C4-2B (cell line): ENCODE data around the gene CCDC141.

Experiments
- H3K27ac ChIP-seq: fragments of 450-650 bp; 2 replicates; pipeline ENCODE4 v1.5.1; 2017
- CTCF ChIP-seq: fragments of 450-650 bp; conservative IDR thresholded peaks from 2 replicates; pipeline ENCODE4 v1.5.1; 2017; ENCODE audit warnings: mild to moderate bottlenecking
- ZFX ChIP-seq: fragments of 450-650 bp; IDR thresholded peaks from 2 replicates; pipeline ENCODE4 v1.6.1; 2017

The CCDC141 gene

GRCh38 chr2:178874529-178875240 is 175.3 kb downstream of the CCDC141 start:
- no peak overlapping the region for H3K27ac ChIP-seq
- TF ChIP-seq CTCF (no peak), ZFX (no peak)

- no peak overlapping the region for H3K27ac ChIP-seq
- TF ChIP-seq ZFX = no peak
- TF ChIP-seq CTCF = no peak
Measured at GRCh38 chr2:178873912-178874311, 176.0 kb downstream of the CCDC141 start.

GRCh38 chr2:178871536-178871935 is 178.4 kb downstream of the CCDC141 start:
- no peak for TF ChIP-seq CTCF
- no peak for TF ChIP-seq ZFX
- H3K27ac ChIP-seq = no peak overlapping the region

GRCh38 chr2:178870703-178871102 is 179.2 kb downstream of the CCDC141 start:
- TF ChIP-seq ZFX (no peak), CTCF (no peak)
- no peak overlapping the region for H3K27ac ChIP-seq

GRCh38 chr2:178865999-178866398 is 183.9 kb downstream of the CCDC141 start:
- no peak for TF ChIP-seq ZFX
- TF ChIP-seq CTCF = no peak
- no peak overlapping the region for H3K27ac ChIP-seq

GRCh38 chr2:178865146-178865936 is 184.6 kb downstream of the CCDC141 start:
- TF ChIP-seq ZFX (no peak), CTCF (no peak)
- no peak overlapping the region for H3K27ac ChIP-seq
